Brain microvascular endothelial cell (primary cell): Measurements from ENCODE around the gene TMEM200B.

Source experiments
- DNase-seq: peaks from one replicate; pipeline ENCODE4 v3.0.0-alpha.2; 2020
- H3K27ac ChIP-seq: fragments of 250-450 bp; sonication (Bioruptor Pico); 2 replicates; pipeline ENCODE4 v1.5.1; 2020; ENCODE audit warnings: mild to moderate bottlenecking, moderate library complexity
- H3K27me3 ChIP-seq: fragments of 250-450 bp; sonication (Bioruptor Pico); replicated peaks from 2 replicates; pipeline ENCODE4 v1.5.1; 2020; ENCODE audit warnings: mild to moderate bottlenecking
- H3K36me3 ChIP-seq: fragments of 250-450 bp; sonication (Bioruptor Pico); replicated peaks from 2 replicates; pipeline ENCODE4 v1.5.1; 2020; ENCODE audit warnings: mild to moderate bottlenecking
- H3K4me3 ChIP-seq: 2 replicates; pipeline ENCODE4 v1.5.1; 2011; ENCODE audit warnings: low read depth, mild to moderate bottlenecking, control low read depth, low read length, moderate library complexity
- in situ Hi-C: cut with HindIII; loops from 2 replicates; pipeline ENCODE4 v1.10.0; 2017; ENCODE audit warnings: low sequenced_read_pairs, low pct_ligation_motif_present
- TF ChIP-seq, protein P1 (sequence below): IDR thresholded peaks from 2 replicates; pipeline ENCODE4 v1.5.1; 2011; ENCODE audit warnings: low read depth, mild to moderate bottlenecking, moderate library complexity, low read length, control low read depth, inconsistent platforms; ENCODE audit errors: missing control alignments

Gene TMEM200B

DNA sequence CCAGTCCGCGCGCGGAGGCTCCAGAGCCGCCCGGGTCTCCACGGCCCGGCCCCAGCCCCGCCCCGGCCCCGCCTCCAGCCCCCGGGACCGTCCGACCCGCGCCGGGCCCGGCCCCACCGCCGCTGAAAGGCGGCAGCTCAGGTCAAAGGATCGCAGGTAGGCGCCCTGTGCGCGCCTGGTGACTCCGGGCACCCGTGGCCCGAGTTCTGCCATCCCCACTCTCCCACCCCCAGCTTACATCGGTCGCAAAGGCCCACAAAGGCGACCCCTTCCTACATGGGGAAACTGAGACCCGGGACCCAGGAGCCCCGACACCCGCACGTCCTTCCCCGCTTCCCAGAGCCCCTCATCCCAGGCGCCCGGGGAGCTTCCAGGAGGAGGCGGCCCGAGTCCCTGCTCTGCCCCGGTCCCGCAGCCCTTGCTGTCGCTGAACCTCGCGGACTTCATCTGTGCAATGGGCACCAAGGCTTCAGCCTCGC is at the start of gene TMEM200B:
Gene TMEM200B (minus strand): TSS at position 17 of the 479 bp plus-strand sequence. CDS start 2,075 bp downstream, outside the sequence.
- H3K27ac ChIP-seq, result peak within 1 kb of the TSS; percentile 0
- H3K4me3 ChIP-seq, result peak within 1 kb of the TSS; percentile 59
- H3K27me3 ChIP-seq, result no peaks in the 10 kb centered on the region
- TF ChIP-seq, protein P1, sequence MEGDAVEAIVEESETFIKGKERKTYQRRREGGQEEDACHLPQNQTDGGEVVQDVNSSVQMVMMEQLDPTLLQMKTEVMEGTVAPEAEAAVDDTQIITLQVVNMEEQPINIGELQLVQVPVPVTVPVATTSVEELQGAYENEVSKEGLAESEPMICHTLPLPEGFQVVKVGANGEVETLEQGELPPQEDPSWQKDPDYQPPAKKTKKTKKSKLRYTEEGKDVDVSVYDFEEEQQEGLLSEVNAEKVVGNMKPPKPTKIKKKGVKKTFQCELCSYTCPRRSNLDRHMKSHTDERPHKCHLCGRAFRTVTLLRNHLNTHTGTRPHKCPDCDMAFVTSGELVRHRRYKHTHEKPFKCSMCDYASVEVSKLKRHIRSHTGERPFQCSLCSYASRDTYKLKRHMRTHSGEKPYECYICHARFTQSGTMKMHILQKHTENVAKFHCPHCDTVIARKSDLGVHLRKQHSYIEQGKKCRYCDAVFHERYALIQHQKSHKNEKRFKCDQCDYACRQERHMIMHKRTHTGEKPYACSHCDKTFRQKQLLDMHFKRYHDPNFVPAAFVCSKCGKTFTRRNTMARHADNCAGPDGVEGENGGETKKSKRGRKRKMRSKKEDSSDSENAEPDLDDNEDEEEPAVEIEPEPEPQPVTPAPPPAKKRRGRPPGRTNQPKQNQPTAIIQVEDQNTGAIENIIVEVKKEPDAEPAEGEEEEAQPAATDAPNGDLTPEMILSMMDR, result no peak
- H3K36me3 ChIP-seq, result no peaks in the 10 kb centered on the region
- in situ Hi-C loops, result no loop called here
- no peak for DNase-seq

GRCh38 chr1:29172415-29172939 is 48.8 kb upstream of the TMEM200B start:
- no peak for DNase-seq
- Histone ChIP-seq H3K4me3 (no peak overlapping the region), H3K36me3 (peaks cover 7% of the 10 kb centered on the region), H3K27me3 (no peaks in the 10 kb centered on the region), H3K27ac (no peak overlapping the region)
- TF ChIP-seq, protein P1, result no peak
- in situ Hi-C loops, result no loop called here

- H3K4me3 ChIP-seq, result no peak overlapping the region
- peaks cover 11% of the 10 kb centered on the region for H3K36me3 ChIP-seq
- no peak for DNase-seq
- TF ChIP-seq, protein P1, result no peak
- no peaks in the 10 kb centered on the region for H3K27me3 ChIP-seq
- no peak overlapping the region for H3K27ac ChIP-seq
- in situ Hi-C loops, result no loop called here
Measured at GRCh38 chr1:29171521-29171920, 47.8 kb upstream of the TMEM200B start.

- DNase-seq, result no peak
- TF ChIP-seq, protein P1, result no peak
- Histone ChIP-seq H3K4me3 (no peak overlapping the region), H3K27me3 (no peaks in the 10 kb centered on the region), H3K36me3 (peaks cover 16% of the 10 kb centered on the region), H3K27ac (no peak overlapping the region)
- in situ Hi-C loops, result no loop called here
Measured at GRCh38 chr1:29171089-29171488, 47.4 kb upstream of the TMEM200B start.

GRCh38 chr1:29169976-29170375 is 46.3 kb upstream of the TMEM200B start:
- no peak overlapping the region for H3K4me3 ChIP-seq
- peaks cover 24% of the 10 kb centered on the region for H3K36me3 ChIP-seq
- no peak for DNase-seq
- in situ Hi-C loops, result no loop called here
- H3K27ac ChIP-seq, result no peak overlapping the region
- TF ChIP-seq, protein P1, result no peak
- no peaks in the 10 kb centered on the region for H3K27me3 ChIP-seq

DNA sequence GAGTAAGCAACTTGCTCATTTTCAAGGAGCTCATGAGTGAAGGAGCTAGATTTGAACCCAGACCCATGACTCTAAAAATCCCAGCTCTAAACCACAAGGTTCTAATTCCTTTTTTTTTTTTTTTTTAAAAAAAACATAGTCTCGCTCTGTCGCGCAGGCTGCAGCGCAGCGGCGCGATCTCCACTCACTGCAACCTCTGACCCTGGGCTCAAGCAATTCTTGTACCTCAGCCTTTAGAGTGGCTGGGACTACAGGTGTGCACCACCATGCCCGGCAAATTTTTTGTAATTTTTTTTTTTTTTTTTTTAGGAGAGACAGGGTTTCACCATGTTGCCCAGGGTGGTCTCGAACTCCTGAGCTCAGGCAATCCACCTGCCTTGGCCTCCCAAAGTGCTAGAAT is 44.2 kb upstream of the TMEM200B start:
- Histone ChIP-seq H3K27ac (no peak overlapping the region), H3K27me3 (no peaks in the 10 kb centered on the region), H3K4me3 (no peak overlapping the region), H3K36me3 (peaks cover 25% of the 10 kb centered on the region)
- TF ChIP-seq, protein P1, result no peak
- in situ Hi-C loops, result no loop called here
- DNase-seq, result no peak
